Glomerular endothelial cell (primary cell): ENCODE results near the gene MYZAP. TPM values are rescaled to one million over a fixed set of nuclear protein-coding genes. Genes with fewer than 3 reads are reported as not detected.

Experiments used
- DNase-seq: peaks from one replicate; pipeline ENCODE4 v3.0.0-alpha.2; 2011; ENCODE audit warnings: low read depth, low spot score; ENCODE audit errors: extremely low read depth
- total RNA-seq: library from RNA; depleted of rRNA; stranded (reverse); fragments of >200 nt; gene quantifications from 2 replicates; pipeline ENCODE4 v1.2.3, GENCODE V29; 2015

Gene MYZAP
- total RNA-seq, 1 donor from 2014 or later = 23.0 TPM

DNA sequence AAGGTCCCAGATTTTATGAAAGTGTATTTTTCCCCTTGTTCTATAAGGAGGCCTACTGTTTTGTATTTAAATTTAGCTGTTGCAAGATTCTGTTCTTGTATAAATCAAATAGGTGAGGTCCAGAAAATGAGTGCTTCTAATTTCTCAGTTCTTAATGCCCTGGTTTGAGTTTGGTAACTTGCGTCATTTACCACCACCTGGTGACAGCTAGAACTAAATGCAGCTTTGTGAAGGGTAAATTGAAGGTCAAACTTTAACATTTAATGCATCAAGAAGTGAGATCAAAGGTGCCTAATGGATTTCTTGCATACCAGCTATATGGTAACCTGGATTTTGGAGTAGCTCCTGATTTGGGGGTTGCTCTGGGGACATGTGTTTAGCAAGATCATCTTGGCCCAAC lies 64.1 kb downstream of the MYZAP start:
- no peak for DNase-seq

DNA sequence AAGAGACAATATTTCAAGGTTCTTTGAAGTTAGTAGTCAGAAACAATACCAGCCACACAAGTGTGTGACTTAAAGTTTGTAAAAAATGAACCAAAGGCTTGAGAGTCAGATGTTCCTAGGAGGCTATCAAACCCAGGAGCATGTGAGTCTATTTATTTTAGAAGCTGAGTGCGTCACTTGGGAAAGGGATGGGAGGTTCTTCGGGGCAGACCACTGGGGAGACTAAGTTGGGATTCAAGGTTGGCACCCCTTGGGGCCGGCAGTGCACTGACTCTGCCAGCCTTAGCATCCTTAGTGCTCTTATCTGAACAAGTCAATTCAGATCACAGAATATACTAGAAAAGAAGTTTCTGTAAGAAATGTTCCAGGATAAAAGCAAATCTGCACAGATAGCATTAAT lies 64.7 kb downstream of the MYZAP start:
- no peak for DNase-seq

DNA sequence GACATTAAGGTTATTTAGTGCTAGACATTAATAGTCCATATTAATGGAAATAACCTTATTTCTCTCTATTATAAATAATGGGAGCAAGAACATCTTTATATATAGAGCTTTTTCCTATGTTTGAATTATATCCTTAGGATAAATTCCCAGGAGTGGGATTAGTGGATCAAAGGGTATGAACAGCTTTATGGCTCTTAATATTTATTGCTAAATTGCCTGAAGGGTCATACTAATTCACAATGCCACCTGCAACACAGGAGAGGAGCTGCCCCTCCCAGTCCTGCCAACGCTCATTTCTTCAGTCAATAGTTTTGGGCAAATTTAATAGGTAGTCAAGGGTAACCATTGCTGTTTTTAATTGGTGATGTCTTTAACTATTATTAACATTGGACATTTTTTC lies 65.9 kb downstream of the MYZAP start:
- DNase-seq = no peak

DNA sequence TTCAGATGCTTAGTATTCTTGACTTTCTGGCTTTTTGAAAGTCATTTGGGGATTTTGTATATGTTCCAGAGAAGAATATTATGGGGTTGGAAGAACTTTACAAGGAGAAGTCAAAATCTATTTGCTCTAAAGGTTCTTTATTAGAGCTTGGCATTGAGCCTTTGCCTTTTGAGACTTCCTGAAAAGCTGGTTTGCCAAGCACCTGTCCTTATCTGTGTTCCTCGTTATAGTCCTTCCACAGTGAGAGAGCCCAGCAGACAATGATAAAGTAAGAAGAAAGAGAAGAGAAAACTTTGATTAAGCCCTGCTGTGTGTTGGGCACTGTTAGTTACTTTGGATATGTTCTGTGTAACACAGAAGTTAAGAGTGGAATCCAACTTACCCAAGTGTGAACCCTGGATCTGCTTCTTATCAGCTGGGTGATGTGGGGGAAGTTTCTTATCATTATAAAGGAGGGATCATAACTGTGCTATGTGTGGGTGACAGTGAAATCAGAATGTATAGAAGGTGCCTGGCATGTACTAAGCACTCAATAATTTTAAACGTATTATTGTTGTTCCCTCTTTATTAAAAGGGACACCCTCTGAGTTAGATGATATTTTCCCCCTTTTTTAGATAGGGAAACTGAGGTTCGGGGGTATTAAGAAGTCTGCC lies 70.5 kb downstream of the MYZAP start:
- no peak for DNase-seq

DNA sequence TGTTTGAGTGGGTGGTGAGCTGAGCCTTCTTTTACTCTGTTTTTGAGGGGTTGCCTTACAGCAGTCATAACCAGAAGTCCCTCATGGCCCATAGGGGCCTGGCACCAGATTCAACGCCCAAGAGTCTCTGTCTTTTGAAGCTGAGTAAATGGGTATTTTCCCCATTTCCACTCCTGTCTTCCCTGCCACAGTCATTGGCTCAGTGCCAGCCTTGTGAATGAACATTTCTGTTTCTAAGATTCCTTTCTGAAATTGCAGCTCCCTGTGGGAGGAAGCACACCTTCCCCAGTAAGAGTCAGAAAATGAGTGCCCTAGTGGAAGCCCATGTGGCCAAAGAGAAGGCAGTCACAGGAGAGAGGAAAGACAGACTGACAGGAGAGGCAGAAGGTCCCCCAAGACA lies 71.1 kb downstream of the MYZAP start:
- DNase-seq = no peak

DNA sequence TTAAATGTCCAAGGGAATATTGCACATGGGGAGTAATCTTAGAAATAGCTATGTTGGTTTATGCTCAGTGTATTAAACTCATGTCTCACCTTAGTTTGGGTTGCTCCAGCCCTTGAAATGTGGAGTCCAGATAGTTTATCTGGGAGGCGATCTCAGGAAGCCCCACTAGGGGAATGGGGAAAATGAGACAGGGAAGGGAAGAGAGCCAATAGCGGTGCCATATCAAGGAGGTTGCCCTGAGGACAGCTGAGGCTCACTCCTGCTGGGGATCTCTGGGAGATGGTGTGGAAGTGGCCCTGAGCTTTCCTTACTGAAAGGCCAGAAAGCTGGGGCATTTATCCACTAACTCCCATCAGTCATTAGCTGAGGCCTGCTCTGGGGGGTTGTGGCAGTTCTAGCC lies 71.6 kb downstream of the MYZAP start:
- no peak for DNase-seq

DNA sequence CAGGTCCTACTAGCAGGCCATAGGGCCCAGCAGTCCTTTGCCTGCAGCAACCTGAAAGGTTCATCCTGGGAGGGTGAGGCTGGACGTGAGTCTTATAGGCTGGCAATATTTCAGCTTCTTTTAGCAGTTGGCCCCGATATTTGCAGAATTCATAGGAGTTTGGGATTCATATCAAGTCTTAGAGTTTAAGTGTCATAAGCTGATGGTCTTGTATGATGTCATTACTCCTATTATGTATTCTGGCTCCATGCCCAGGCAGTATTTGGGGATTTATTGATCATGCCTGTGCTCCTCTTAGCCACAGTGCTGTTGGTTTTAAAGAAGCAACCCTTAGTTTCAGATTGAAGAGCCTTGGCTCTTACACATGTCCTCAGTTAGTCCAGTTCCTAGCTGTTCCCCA lies 73.5 kb downstream of the MYZAP start:
- DNase-seq = no peak

DNA sequence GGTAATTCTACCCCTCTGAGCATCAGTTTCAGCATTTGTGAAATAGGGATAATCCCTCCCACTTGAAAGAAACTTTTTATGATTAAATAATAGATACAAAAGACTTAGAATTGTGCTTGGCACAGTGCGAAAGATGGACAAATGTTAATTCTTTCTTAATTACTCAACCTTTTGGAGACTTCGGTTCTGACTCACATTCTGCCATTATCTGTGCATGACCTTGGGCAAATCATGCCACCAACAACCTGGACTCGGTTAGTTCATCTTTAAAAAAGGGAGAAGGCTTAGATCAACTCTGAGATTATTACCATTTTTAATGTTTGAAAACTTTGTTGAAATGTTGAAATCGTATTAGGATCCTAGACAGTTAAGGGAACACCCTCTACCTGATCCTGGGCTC lies 74.2 kb downstream of the MYZAP start:
- DNase-seq = no peak

DNA sequence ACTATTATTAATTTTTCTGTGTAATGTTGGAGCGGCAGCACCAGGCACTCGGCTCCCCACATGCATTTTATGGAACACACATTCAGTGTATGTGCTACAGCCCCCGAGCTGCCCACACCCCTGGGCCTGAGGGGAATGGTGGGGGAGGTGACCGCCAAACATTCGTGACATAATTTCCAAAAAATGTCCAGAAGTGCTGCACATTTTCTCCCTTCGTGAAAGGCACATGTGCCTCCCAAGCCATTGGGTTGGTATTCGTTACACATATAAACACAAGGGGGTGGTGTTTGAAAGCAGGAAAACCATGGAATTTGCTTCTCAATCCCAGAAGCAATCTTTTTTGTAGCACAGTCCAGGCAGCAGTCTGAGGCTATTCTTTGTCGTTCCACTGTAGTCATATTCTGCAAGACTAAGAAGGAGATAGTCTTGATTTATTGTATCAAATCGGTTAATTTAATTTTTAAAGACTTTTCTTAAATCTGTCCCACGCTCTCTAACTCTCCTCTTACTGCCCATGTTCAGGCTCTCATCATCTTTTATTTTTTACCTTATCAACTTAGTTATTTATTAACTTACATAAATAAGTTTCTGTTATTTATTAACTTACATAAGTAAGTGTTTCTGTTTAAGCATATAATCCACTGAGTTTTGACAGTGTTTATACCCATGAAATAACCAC lies 75.6 kb downstream of the MYZAP start:
- DNase-seq = no peak

DNA sequence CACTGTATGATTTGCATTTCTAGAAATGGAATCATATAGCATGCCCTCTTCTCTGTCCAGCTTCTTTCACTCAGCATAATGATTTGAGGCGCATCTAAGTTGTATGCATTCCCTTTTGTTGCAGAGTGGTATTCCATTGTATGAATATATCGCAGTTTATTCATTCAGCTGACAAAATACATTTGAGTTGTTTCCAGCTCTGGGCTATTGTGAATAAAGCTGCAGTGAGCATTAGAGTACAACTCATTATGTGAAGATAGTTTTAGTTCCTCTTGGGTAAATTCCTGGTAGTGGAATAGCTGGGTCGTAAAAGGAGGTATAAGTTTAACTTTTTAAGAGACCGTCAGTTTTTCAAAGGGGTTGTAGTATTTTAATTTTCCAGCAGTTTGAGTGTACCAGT lies 76.3 kb downstream of the MYZAP start:
- no peak for DNase-seq

DNA sequence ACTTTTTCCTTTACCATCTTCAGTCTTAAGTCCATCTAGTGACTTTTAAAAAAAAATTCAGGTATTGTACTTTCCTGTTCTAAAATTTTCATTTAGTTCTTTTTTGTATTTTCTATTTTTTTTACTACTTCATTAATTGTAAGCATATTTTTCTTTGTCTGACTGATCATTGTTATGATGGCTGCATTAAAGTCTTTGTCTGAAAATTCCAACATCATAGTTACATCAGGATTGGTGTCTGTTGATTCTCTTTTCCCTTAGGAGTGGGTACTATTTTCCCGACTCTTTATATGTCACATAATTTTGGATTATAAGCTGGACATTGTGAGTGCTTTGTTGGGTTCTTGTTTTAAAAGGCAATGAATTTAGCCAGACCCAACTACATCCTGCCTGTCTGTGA lies 79.9 kb downstream of the MYZAP start:
- no peak for DNase-seq

DNA sequence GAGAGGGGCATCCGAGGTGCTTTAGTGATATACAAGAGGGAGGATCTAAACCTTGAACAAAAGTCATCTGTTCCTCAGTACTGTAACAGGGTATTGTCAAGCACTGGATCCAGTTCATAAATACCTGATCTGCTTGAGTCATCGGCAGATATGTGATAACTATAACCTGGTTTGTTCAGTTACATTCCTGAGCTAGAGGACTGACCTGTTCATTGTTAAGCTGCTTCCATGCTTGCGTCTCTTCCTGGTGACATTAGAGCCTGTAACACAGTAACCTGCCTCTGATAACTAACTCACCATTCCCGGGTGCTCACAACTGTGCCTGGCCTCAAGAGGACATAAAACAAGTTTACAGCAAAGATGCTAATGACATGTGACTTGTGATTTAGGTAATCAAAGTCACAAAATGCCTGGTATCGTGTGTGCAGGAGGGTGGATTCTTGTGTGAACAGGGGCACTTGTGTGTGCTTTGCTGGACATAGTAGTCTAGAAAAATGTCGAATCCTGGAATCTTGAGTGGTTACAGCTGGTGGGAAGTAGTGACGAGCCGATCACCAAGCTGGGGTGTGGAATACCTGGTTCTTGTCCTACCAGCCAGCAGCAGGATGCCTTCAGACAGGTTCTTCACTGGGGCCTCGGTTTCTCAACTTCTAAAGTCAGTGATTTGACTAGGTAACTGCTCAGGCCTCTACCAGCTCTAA lies 83.9 kb downstream of the MYZAP start:
- DNase-seq = no peak

DNA sequence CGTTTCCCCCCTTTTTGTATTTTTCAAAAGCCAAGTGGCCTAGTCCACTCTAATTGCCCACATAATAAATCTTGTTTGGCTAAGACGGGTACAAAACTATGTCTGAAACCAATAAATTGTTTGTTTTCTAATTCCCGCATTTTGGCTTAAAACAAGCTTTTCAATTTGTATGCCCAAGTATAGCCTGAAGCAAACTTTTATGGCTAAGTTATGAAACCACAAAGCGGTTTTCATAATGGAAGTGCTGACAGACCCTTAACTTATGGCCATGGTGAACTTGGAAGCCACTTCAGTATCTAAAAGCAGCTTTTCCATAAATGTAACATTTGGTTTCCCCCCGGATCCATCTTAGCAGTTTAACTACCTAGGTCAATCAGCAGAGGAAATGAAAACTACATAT lies 84.9 kb downstream of the MYZAP start:
- no peak for DNase-seq

DNA sequence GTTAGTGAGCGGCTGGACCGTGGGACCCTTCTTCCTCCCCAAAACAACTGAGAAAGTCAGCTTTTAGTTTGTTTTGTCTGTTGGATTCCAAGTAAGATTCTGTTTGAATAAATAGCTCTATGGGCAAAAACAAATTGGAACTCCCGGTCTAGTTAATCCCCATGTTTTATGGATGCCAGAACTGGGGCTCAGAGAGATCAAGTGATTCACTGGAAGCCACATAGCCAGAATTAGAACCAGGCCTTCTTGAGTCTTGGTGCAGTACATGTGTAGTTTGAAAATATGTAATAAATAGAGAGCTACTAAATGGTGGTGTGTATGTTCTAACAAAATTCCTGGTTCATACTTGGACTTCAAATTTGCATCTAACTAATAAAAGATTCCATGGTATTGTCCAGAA lies 85.5 kb downstream of the MYZAP start:
- DNase-seq = no peak

DNA sequence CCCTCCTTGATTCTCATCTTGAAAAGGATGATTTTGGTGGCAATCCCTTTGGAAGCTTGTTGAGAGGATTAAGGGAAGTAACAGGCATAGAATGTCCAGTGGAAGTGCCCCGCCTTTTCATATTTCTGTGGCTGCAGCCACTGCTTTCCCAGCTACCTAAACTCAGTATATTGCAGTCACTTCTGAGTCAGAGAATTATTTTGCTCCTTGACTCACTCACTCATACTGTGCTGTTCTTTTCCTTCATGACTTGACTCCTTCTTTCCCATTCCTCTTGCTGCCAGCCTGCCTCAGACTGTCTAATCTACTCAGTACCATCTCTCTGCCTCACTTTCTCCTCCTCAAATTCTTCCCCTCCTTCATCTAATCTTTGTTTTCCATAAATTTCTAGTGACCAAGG lies 88.3 kb downstream of the MYZAP start:
- DNase-seq = no peak

DNA sequence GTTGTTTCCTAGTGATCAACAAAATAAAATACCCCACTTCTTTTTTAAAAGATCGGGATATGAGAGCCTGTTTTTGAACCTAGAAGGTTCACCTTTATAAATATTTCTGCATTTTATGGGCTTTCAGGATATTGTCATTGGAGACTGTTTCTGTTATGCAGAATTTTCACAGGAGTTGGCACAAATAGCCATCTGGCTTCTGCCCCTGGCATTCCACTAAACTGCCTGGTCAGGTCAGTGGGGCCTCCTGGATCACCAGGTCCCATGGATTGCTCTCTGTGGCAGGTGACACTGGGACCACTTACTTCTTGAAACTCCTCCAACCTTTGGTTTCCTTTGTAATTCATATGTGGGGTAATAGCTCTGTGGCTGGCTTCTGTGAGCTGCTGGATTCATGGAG lies 89.3 kb downstream of the MYZAP start:
- DNase-seq = no peak

DNA sequence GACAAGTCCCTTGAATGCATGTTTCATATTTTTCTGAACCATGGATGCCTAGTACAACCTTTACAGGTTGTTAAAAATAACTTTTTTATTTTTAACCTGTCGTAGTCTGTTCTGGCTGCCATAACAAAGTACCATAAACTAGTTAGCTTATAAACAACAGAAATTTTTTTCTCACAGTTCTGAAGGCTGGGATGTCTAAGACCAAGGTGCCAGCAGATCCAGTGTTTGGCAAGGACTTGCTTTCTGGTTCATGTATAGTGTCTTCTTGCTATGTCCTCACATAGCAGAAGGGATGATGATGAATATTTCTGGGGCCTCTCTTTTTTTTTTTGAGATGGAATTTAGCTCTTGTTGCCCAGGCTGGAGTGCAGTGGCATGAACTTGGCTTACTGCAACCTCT lies 91.8 kb downstream of the MYZAP start:
- no peak for DNase-seq

DNA sequence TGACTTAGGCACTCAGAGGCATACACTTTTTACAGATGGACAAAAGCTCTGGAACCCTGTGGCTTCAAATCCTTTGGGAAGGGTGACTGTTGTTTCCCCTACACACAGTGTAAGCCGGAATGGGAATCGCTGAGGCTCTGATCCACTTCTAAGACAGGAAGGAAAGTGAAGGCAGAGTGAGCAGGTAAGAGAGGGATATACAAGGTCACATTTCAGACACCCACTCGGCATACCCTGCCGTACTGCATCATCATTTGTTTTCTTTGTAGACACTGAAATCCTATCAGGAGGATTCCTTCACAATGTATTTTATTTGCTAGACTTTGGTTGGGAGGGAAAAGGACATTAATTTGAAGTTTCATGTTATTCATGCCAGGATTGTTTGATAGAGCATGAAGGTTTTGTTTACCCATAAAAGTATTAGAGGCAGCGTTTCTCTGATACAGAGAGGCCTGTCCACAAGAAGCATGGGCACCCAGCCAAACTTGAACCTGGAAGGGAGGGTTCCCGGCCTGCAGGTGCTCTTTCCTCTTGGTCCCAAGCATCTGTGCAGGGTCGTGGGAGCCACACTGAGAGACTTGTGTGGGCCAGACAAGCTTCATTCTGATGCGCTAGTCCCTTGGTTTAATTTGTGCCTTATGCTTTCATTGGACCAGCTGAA lies 92.9 kb downstream of the MYZAP start:
- DNase-seq = no peak

DNA sequence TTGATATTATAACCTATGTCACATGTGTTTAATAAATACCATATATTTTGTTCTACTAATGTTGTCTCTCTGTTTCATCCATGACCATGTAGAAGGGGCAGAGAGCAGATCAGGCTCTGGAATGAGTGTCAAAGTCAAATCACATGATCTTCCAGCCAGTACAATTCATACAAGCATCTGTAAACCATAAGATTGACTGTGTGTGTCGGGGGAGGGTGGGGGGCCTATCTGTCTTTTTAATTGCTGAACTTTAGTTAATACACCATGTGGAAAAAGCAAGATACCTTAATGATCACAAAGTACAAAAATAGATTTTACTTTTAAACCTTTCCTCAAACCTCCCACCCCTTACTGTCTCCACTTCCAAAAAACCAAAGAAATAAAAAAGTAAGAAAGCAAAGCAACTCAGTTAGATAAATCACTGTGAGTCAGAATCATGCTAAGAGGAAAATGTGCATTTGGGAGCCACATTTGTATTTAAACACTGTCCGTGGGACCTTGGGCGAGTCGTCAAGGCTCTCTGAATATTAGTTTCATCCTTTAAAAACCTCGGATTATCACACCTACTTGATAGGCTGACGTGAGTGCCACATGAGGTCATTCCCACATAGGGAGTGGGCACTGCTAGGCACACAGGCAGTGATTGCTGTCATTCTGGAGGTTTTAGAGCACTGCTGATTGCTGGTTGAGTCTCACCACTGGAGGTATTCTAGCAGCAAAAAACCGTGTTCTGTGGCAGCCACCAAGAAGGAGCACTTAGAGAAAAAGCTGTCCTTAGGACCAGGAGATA lies 93.8 kb downstream of the MYZAP start:
- DNase-seq = no peak

DNA sequence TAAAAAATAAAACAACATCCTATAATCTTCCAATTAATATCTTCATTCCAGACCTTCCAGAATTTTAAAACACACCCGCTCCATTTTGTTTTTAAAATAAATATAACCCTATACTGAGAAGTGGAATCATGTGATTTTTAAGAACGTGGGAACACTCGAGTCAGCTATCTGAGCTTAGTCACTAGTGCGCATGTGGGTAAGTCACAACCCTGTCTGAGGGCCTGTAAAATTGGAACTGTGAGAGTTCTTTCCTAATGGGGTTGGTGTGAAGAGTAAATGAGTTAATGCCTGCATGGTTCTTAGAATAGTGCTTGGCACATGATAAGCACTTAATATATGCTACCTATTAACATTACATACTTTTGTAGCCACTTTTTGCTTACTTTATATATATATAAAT lies 95.0 kb downstream of the MYZAP start:
- no peak for DNase-seq
